HepG2 (cell line): Measurements from ENCODE around the gene FAM118B. TPM values are rescaled to one million over a fixed set of nuclear protein-coding genes. Genes with fewer than 3 reads are reported as not detected.

Experiments
- CENPT ChIP-seq: sonication (generic); formaldehyde crosslinking; IDR thresholded peaks from 2 replicates; pipeline ENCODE4 v1.8.0; 2022; ENCODE audit warnings: low read depth, mild to moderate bottlenecking, moderate library complexity, missing genetic modification reagents
- HCFC1 ChIP-seq: fragments of 150-350 bp; IDR thresholded peaks from 2 replicates; pipeline ENCODE4 v1.6.1; 2014; ENCODE audit warnings: low read depth, low read length
- HES4 ChIP-seq: sonication (generic); formaldehyde crosslinking; IDR thresholded peaks from 2 replicates; pipeline ENCODE4 v1.9.0; 2021; ENCODE audit warnings: mild to moderate bottlenecking, missing genetic modification reagents, borderline replicate concordance
- PHF21A ChIP-seq: sonication (generic); formaldehyde crosslinking; IDR thresholded peaks from 2 replicates; pipeline ENCODE4 v1.5.0; 2020; ENCODE audit warnings: mild to moderate bottlenecking, missing genetic modification reagents
- POLR2A ChIP-seq, 2 experiments: IDR thresholded peaks; 2 replicates each; pipeline ENCODE4 v1.6.1; 2011; ENCODE audit warnings: low read depth in 2 of 2, low read length in 2 of 2, mild to moderate bottlenecking in 1 of 2, moderate library complexity in 1 of 2; ENCODE audit not compliant: insufficient read depth in 1 of 2
- POLR2G ChIP-seq: fragments of 200-400 bp; formaldehyde crosslinking; IDR thresholded peaks from 2 replicates; pipeline ENCODE4 v1.6.1; 2018; ENCODE audit warnings: mild to moderate bottlenecking, low read depth, low read length, moderate library complexity
- RARG ChIP-seq: sonication (generic); formaldehyde crosslinking; IDR thresholded peaks from 2 replicates; pipeline ENCODE4 v1.4.0; 2020; ENCODE audit warnings: low read depth, mild to moderate bottlenecking, missing genetic modification reagents
- RXRA ChIP-seq: sonication (generic); formaldehyde crosslinking; IDR thresholded peaks from 2 replicates; pipeline ENCODE4 v1.5.1; 2020; ENCODE audit warnings: missing genetic modification reagents
- SP4 ChIP-seq: sonication (generic); formaldehyde crosslinking; IDR thresholded peaks from 2 replicates; pipeline ENCODE4 v1.8.1; 2023; ENCODE audit warnings: mild to moderate bottlenecking, missing genetic modification reagents
- ZBTB14 ChIP-seq: sonication (generic); formaldehyde crosslinking; IDR thresholded peaks from 2 replicates; pipeline ENCODE4 v1.4.0; 2020; ENCODE audit warnings: missing genetic modification reagents
- ZNF407 ChIP-seq: sonication (generic); formaldehyde crosslinking; IDR thresholded peaks from one replicate; pipeline ENCODE4 v1.5.1; 2020; ENCODE audit warnings: mild to moderate bottlenecking, missing genetic modification reagents; ENCODE audit errors: not compliant biosample characterization
- ZNF563 ChIP-seq: sonication (generic); formaldehyde crosslinking; IDR thresholded peaks from 2 replicates; pipeline ENCODE4 v1.8.0; 2022; ENCODE audit warnings: mild to moderate bottlenecking, moderate library complexity, missing genetic modification reagents
- ZNF589 ChIP-seq: sonication (generic); formaldehyde crosslinking; conservative IDR thresholded peaks from 2 replicates; pipeline ENCODE4 v1.8.0; 2022; ENCODE audit warnings: mild to moderate bottlenecking, moderate library complexity, missing genetic modification reagents
- ZNF713 ChIP-seq: sonication (generic); formaldehyde crosslinking; IDR thresholded peaks from 2 replicates; pipeline ENCODE4 v1.4.0; 2020; ENCODE audit warnings: mild to moderate bottlenecking, missing genetic modification reagents
- polyA plus RNA-seq, 8 experiments: library from polyadenylated mRNA; depleted of rRNA in 3 of 8; stranded (reverse) in 7 of 8; unstranded in 1 of 8; fragments of >200 nt; fragmentation: Illumina TruSeq in 4 of 8; extraction: Trizol in 4 of 8; gene quantifications; 2 replicates each; pipeline versions ENCODE4 v1.2.1 to v1.2.3, GENCODE V29; 2011 to 2016; ENCODE audit warnings: low read depth in 4 of 8, missing spikeins in 1 of 8, mixed read lengths in 1 of 8; ENCODE audit not compliant: insufficient read depth in 1 of 8
- total RNA-seq, 5 experiments: library from RNA; depleted of rRNA; stranded (reverse); fragments of >200 nt; fragmentation: Illumina TruSeq; extraction: Trizol; gene quantifications; 2 replicates each; pipeline ENCODE4 v1.2.3, GENCODE V29; 2016; ENCODE audit warnings: low read depth in 1 of 5
- TF ChIP-seq, protein P1 (sequence below): IDR thresholded peaks from 2 replicates; pipeline ENCODE4 v1.6.1; 2012; ENCODE audit warnings: inconsistent platforms
- TF ChIP-seq, protein P2 (sequence below): sonication (generic); formaldehyde crosslinking; IDR thresholded peaks from 2 replicates; pipeline ENCODE4; 2020; ENCODE audit warnings: missing genetic modification reagents, mild to moderate bottlenecking, borderline replicate concordance

FAM118B gene
- total and polyA plus RNA-seq, 2 of the 13 experiments (the other 11 are each of a cell fraction or from before 2014, with no cell fraction given), result 10.2 to 25.7 TPM

DNA sequence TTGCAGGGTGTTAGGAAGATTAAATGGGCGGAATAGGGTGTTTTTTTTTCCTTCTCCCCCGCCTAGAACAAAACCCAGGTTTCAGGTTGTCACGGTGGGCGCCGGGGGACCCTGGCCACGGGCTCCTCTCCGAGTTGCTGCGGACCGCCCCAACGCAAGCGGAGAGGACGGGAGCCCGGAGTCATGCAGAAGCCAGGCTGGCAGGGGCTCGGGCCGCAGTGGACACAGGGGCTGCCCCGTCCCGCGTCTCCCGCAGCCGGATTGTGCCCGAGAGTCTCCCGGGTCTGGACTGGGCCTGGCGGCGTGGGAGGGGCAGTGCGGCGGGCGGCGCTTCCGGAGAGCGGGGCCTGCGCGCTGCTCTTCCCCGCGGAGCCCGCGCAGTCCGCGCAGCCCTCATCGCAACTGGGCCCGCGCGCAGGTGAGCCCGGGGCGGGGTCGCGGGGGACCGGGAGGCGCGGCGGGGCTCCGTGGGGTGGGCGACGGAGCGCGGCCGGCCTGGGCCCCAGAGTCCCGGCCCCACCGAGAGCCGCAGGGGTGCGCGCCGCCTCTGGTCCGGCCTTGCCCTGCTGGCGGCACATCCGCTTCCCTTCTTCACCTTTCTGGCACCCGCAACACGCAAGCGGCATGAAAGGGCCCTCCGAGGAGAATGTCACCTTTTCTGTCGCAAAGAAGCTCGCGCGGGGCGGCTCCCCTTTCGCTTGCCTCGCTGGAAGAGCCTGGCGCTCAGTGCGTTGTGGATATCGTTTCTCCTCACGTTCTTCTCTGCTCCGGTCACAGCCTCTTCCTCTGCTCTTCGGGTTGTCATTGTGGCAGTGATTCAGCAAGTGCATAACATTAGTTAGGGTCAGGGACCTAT lies 71.4 kb downstream of the FAM118B start, which contains the start of gene TIRAP (continued):
- peak; percentile 16; the same call in 1 of the 2 replicates for TF ChIP-seq ZBTB14
- no peak for TF ChIP-seq RARG (CRISPR knock-in tag)
- TF ChIP-seq, protein P1, sequence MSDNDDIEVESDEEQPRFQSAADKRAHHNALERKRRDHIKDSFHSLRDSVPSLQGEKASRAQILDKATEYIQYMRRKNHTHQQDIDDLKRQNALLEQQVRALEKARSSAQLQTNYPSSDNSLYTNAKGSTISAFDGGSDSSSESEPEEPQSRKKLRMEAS, result peak; percentile 46; the same call in 1 of the 2 replicates
- peak; percentile 89 for TF ChIP-seq POLR2G
- TF ChIP-seq ZNF407 (CRISPR knock-in tag), result peak; percentile 19
- no peak for TF ChIP-seq ZNF713 (CRISPR knock-in tag)
- TF ChIP-seq PHF21A (CRISPR knock-in tag), result peak; percentile 67
- TF ChIP-seq, protein P2, sequence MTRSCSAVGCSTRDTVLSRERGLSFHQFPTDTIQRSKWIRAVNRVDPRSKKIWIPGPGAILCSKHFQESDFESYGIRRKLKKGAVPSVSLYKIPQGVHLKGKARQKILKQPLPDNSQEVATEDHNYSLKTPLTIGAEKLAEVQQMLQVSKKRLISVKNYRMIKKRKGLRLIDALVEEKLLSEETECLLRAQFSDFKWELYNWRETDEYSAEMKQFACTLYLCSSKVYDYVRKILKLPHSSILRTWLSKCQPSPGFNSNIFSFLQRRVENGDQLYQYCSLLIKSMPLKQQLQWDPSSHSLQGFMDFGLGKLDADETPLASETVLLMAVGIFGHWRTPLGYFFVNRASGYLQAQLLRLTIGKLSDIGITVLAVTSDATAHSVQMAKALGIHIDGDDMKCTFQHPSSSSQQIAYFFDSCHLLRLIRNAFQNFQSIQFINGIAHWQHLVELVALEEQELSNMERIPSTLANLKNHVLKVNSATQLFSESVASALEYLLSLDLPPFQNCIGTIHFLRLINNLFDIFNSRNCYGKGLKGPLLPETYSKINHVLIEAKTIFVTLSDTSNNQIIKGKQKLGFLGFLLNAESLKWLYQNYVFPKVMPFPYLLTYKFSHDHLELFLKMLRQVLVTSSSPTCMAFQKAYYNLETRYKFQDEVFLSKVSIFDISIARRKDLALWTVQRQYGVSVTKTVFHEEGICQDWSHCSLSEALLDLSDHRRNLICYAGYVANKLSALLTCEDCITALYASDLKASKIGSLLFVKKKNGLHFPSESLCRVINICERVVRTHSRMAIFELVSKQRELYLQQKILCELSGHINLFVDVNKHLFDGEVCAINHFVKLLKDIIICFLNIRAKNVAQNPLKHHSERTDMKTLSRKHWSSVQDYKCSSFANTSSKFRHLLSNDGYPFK (CRISPR knock-in tag), result peak; percentile 39; the same call in 1 of the 2 replicates
- TF ChIP-seq HES4 (CRISPR knock-in tag), result peak; percentile 79; the same call in 1 of the 2 replicates
- peak; percentile 72; the same call in 1 of the 2 replicates for TF ChIP-seq SP4 (CRISPR knock-in tag)
- no peak for TF ChIP-seq CENPT (CRISPR knock-in tag)
- no peak for TF ChIP-seq ZNF589 (CRISPR knock-in tag)
- TF ChIP-seq RXRA (CRISPR knock-in tag), result peak; percentile 28; the same call in 1 of the 2 replicates
- TF ChIP-seq HCFC1, result no peak
- peak; percentile 33 to 93; a peak in 3 of 4 replicates for TF ChIP-seq POLR2A (IDR thresholded peaks at IDR 0.05; ENCODE audit: insufficient read depth in 1 of 2, low read depth in 2 of 2, low read length in 2 of 2)
- peak; percentile 82 for TF ChIP-seq ZNF563
